PC-9 (cell line): ENCODE results near the gene SYT1. TPM values are rescaled to one million over a fixed set of nuclear protein-coding genes. Genes with fewer than 3 reads are reported as not detected.

ENCODE experiments used
- BruUV-seq: library from RNA; stranded (reverse); fragments of 400-500 nt; replicated peaks from 2 replicates; lab custom pipeline; 2021; lab: Mats Ljungman, UMichigan
- CTCF ChIA-PET: fragments of 300-600 bp; sonication (Branson Sonifier 250); formaldehyde crosslinking; loops from one replicate; lab custom pipeline; 2022; ENCODE audit warnings: antibody characterized with exemption; lab: Charles Lee
- POLR2A ChIA-PET: fragments of 300-600 bp; sonication (Branson Sonifier 250); formaldehyde crosslinking; loops from one replicate; lab custom pipeline; 2022; ENCODE audit warnings: antibody characterized with exemption; ENCODE audit not compliant: unreplicated experiment; lab: Charles Lee
- DNase-seq, 2 experiments: peaks; one replicate each; pipeline versions ENCODE4 v3.0.0 to v3.0.0-alpha.2; 2015 to 2022; ENCODE audit warnings: mixed read lengths in 1 of 2
- H2AFZ ChIP-seq: fragments of 200-600 bp; sonication (generic); 2 replicates; pipeline ENCODE4 v1.8.1; 2017; ENCODE audit warnings: antibody characterized with exemption
- H3F3A ChIP-seq: fragments of 200-600 bp; sonication (generic); 2 replicates; pipeline ENCODE4 v1.8.1; 2017; ENCODE audit warnings: antibody characterized with exemption, mild to moderate bottlenecking, low read depth; ENCODE audit not compliant: insufficient read depth
- H3K27ac ChIP-seq: fragments of 200-600 bp; sonication (generic); 2 replicates; pipeline ENCODE4 v1.6.1; 2016; ENCODE audit warnings: mixed run types
- H3K27me3 ChIP-seq: fragments of 200-600 bp; sonication (generic); 2 replicates; pipeline ENCODE4 v1.6.1; 2016; ENCODE audit warnings: low read depth, mixed run types; ENCODE audit not compliant: insufficient read depth
- H3K36me3 ChIP-seq: fragments of 200-600 bp; sonication (generic); 2 replicates; pipeline ENCODE4 v1.6.1; 2016; ENCODE audit warnings: low read depth, mixed run types
- H3K4me1 ChIP-seq: fragments of 200-600 bp; sonication (generic); replicated peaks from 2 replicates; pipeline ENCODE4 v1.6.1; 2016; ENCODE audit warnings: mixed run types; ENCODE audit not compliant: insufficient read depth
- H3K4me2 ChIP-seq: fragments of 200-600 bp; sonication (generic); 2 replicates; pipeline ENCODE4 v1.6.1; 2017; ENCODE audit warnings: mixed run types
- H3K4me3 ChIP-seq: fragments of 200-600 bp; sonication (generic); 2 replicates; pipeline ENCODE4 v1.6.1; 2016; ENCODE audit warnings: mixed run types
- H3K79me2 ChIP-seq: fragments of 200-600 bp; sonication (generic); 2 replicates; pipeline ENCODE4 v1.6.1; 2017; ENCODE audit warnings: low read depth, mixed run types
- H3K9me2 ChIP-seq: fragments of 200-600 bp; sonication (generic); 2 replicates; pipeline ENCODE4 v1.8.1; 2017; ENCODE audit warnings: mild to moderate bottlenecking; ENCODE audit not compliant: insufficient read depth
- H3K9me3 ChIP-seq: fragments of 200-600 bp; sonication (generic); 2 replicates; pipeline ENCODE4 v1.8.1; 2016; ENCODE audit warnings: low read depth; ENCODE audit not compliant: insufficient read depth
- H4K20me1 ChIP-seq: fragments of 200-600 bp; sonication (generic); 2 replicates; pipeline ENCODE4 v1.8.1; 2017; ENCODE audit not compliant: insufficient read depth
- CTCF ChIP-seq: fragments of 200-600 bp; sonication (generic); conservative IDR thresholded peaks from 2 replicates; pipeline ENCODE4 v1.6.1; 2017; ENCODE audit warnings: mixed run types, antibody characterized with exemption, mild to moderate bottlenecking, moderate library complexity
- EZH2 ChIP-seq: fragments of 200-600 bp; sonication (generic); IDR thresholded peaks from 2 replicates; pipeline ENCODE4 v1.8.0; 2017; ENCODE audit warnings: antibody characterized with exemption, low read depth
- intact Hi-C: fragments of 100-400 bp; cut with micrococcal nuclease; formaldehyde crosslinking; loops from one replicate; pipeline ENCODE4 v1.10.0; 2022; ENCODE audit not compliant: unreplicated experiment
- total RNA-seq: library from RNA; stranded (reverse); gene quantifications from 2 replicates; pipeline ENCODE4 v1.2.3, GENCODE V29; 2021

The SYT1 gene
- total RNA-seq, 1 experiment from 2014 or later: 1.2 TPM

GRCh38 chr12:79453820-79454219 is 589.2 kb downstream of the SYT1 start:
- H3K27me3 ChIP-seq: no peaks in the 10 kb centered on the region
- H3K79me2 ChIP-seq: no peaks in the 10 kb centered on the region
- ChIA-PET POLR2A (interaction anchor here (0.5 kb wide), 2 partner anchors 32 to 55 kb away, joined by 3 to 4 read pairs; no protein-coding TSS in a partner anchor), CTCF (no interaction called here)
- no peaks in the 10 kb centered on the region for H3F3A ChIP-seq
- DNase-seq: no peak
- no peaks in the 10 kb centered on the region for H4K20me1 ChIP-seq
- no peak overlapping the region for H3K4me2 ChIP-seq
- H3K27ac ChIP-seq: no peak overlapping the region
- BruUV-seq: no TSS peak
- no peak overlapping the region for H2AFZ ChIP-seq
- no peaks in the 10 kb centered on the region for H3K9me2 ChIP-seq
- H3K4me1 ChIP-seq: no peaks in the 10 kb centered on the region
- H3K9me3 ChIP-seq: 0 out of 2 replicates have a peak, but pooled peaks cover 3% of the 10 kb centered on the region
- no peaks in the 10 kb centered on the region for H3K36me3 ChIP-seq
- intact Hi-C loops: loop anchor here (1.0 kb wide), 2 partner anchors 30 to 93 kb away; no protein-coding TSS in a partner anchor
- H3K4me3 ChIP-seq: no peak overlapping the region
- TF ChIP-seq CTCF (no peak), EZH2 (no peak)

DNA sequence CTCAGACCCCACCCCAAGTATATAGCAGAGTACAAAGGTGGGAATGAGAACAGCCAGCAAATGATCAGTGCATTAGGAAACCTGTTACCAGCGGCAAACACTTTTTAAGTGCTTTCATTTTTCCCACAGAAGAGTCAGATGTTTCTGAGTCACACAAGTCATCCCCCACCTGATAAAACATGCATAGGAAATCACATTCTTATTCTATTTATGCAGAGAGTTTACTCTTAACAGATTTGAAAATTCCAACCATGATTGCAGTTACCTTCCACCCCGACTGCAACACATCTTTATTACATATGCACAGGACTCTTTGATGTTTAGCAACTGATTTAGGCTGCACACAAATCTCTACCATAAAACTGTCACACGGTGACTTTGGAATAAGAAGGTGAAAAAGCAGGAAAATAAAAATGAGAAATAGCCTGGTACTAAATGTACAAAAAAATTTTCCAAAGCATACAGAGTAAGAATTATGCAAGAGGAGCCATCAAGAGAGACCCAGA is 589.8 kb downstream of the SYT1 start:
- no peaks in the 10 kb centered on the region for H3K79me2 ChIP-seq
- POLR2A ChIA-PET: interaction anchor here (0.5 kb wide), 2 partner anchors 33 to 54 kb away, joined by 3 to 4 read pairs; no protein-coding TSS in a partner anchor
- no peaks in the 10 kb centered on the region for H3F3A ChIP-seq
- intact Hi-C loops: no loop called here
- no peaks in the 10 kb centered on the region for H3K4me1 ChIP-seq
- no peaks in the 10 kb centered on the region for H3K36me3 ChIP-seq
- no peak overlapping the region for H3K27ac ChIP-seq
- no peak overlapping the region for H3K4me2 ChIP-seq
- BruUV-seq: no TSS peak
- no peak overlapping the region for H2AFZ ChIP-seq
- H3K27me3 ChIP-seq: no peaks in the 10 kb centered on the region
- H3K9me2 ChIP-seq: no peaks in the 10 kb centered on the region
- no peaks in the 10 kb centered on the region for H4K20me1 ChIP-seq
- CTCF ChIA-PET: no interaction called here
- TF ChIP-seq EZH2: no peak
- TF ChIP-seq CTCF: no peak
- H3K9me3 ChIP-seq: 0 out of 2 replicates have a peak, but pooled peaks cover 3% of the 10 kb centered on the region
- no peak overlapping the region for H3K4me3 ChIP-seq
- no peak for DNase-seq

GRCh38 chr12:79455286-79455685 is 590.7 kb downstream of the SYT1 start:
- Histone ChIP-seq H3K9me3 (0 out of 2 replicates have a peak, but pooled peaks cover 3% of the 10 kb centered on the region), H2AFZ (no peak overlapping the region), H3K9me2 (no peaks in the 10 kb centered on the region), H3K27me3 (no peaks in the 10 kb centered on the region), H3K27ac (no peak overlapping the region), H3K36me3 (no peaks in the 10 kb centered on the region), H3K4me3 (no peak overlapping the region), H3K4me2 (no peak overlapping the region), H4K20me1 (no peaks in the 10 kb centered on the region), H3F3A (no peaks in the 10 kb centered on the region), H3K79me2 (no peaks in the 10 kb centered on the region), H3K4me1 (no peaks in the 10 kb centered on the region)
- ChIA-PET POLR2A (no interaction called here), CTCF (interaction anchor here (0.6 kb wide), 1 partner anchor 138 kb away, joined by 3 read pairs; no protein-coding TSS in a partner anchor)
- TF ChIP-seq CTCF (no peak), EZH2 (no peak)
- intact Hi-C loops: no loop called here
- no TSS peak for BruUV-seq
- no peak for DNase-seq
